ENCODE data around the gene TCF12. TPM values are rescaled to one million over a fixed set of nuclear protein-coding genes. Genes with fewer than 3 reads are reported as not detected.

Gene TCF12
- total RNA-seq, 4 donors from 2014 or later, result 108 to 177 (median 148) TPM

- Histone ChIP-seq H3K9me3 (no peaks in the 10 kb centered on the region), H3K4me3 (no peak overlapping the region), H3K4me1 (peaks cover 6 to 21% (median 16%) of the 10 kb centered on the region in 4 donors), H3K27ac (replicated peaks in 1 of 4) (no peak overlapping the region), H3K27me3 (no peaks in the 10 kb centered on the region), H3K36me3 (no peaks in the 10 kb centered on the region)
- DNase-seq (ENCODE audit: extremely low spot score), result no peak
- intact Hi-C loops (cut with DNase I), result loop anchor here (10.0 kb wide), 1 partner anchor 388 kb away; the partner anchor contains the start of gene TCF12
- 81% methylated on average over 9 of the region's 9 CpGs for WGBS
- no peak for TF ChIP-seq POLR2A (IDR thresholded peaks at IDR 0.05; ENCODE audit: low read depth)
- TF ChIP-seq POLR2AphosphoS5 (IDR thresholded peaks at IDR 0.05), result no peak
- no peak for TF ChIP-seq EP300 (IDR thresholded peaks at IDR 0.05)
- no peak for TF ChIP-seq CTCF (IDR thresholded peaks at IDR 0.05)
Observed at GRCh38 chr15:57302640-57303257, 384.3 kb downstream of the TCF12 start.

- WGBS, result 95% methylated on average over 4 of the region's 4 CpGs
- no peaks in the 10 kb centered on the region for H3K9me3 ChIP-seq
- H3K36me3 ChIP-seq, result no peaks in the 10 kb centered on the region
- no peak overlapping the region for H3K27ac ChIP-seq (replicated peaks in 1 of 4)
- H3K4me3 ChIP-seq, result no peak overlapping the region
- H3K27me3 ChIP-seq, result no peaks in the 10 kb centered on the region
- intact Hi-C loops (cut with DNase I), result loop anchor here (5.0 to 10.0 kb wide), 3 partner anchors 88 to 813 kb away; partner anchors contain the start of gene TCF12
- TF ChIP-seq POLR2A (IDR thresholded peaks at IDR 0.05; ENCODE audit: low read depth) (no peak), EP300 (IDR thresholded peaks at IDR 0.05) (no peak), POLR2AphosphoS5 (IDR thresholded peaks at IDR 0.05) (no peak), CTCF (IDR thresholded peaks at IDR 0.05) (no peak)
- no peak for DNase-seq (ENCODE audit: extremely low spot score)
- peaks cover 6 to 21% (median 16%) of the 10 kb centered on the region in 4 donors for H3K4me1 ChIP-seq
Observed at GRCh38 chr15:57305009-57305408, 386.6 kb downstream of the TCF12 start.

- intact Hi-C loops (cut with DNase I), result loop anchor here (2.0 to 10.0 kb wide), 4 partner anchors 89 to 814 kb away; partner anchors contain the start of gene TCF12
- Histone ChIP-seq H3K9me3 (no peaks in the 10 kb centered on the region), H3K4me1 (peaks cover 6 to 21% (median 16%) of the 10 kb centered on the region in 4 donors), H3K36me3 (no peaks in the 10 kb centered on the region), H3K27ac (replicated peaks in 1 of 4) (peak overlapping the region in 2 of 4 donors; percentile 2 to 43), H3K27me3 (no peaks in the 10 kb centered on the region), H3K4me3 (peak overlapping the region; percentile 52 to 69 (median 64))
- peak; percentile 76 to 90 (median 85) for TF ChIP-seq CTCF (IDR thresholded peaks at IDR 0.05)
- TF ChIP-seq EP300 (IDR thresholded peaks at IDR 0.05), result no peak
- no peak for TF ChIP-seq POLR2A (IDR thresholded peaks at IDR 0.05; ENCODE audit: low read depth)
- 7% methylated on average over 24 of the region's 45 CpGs for WGBS
- DNase-seq (ENCODE audit: extremely low spot score), result peak; percentile 97
Observed at GRCh38 chr15:57306161-57306943, 387.9 kb downstream of the TCF12 start.

GRCh38 chr15:57306944-57307411 is 388.5 kb downstream of the TCF12 start:
- 59% methylated on average over 24 of the region's 24 CpGs for WGBS
- peaks cover 6 to 21% (median 16%) of the 10 kb centered on the region in 4 donors for H3K4me1 ChIP-seq
- no peak for TF ChIP-seq CTCF (IDR thresholded peaks at IDR 0.05)
- TF ChIP-seq POLR2A (IDR thresholded peaks at IDR 0.05; ENCODE audit: low read depth), result no peak
- no peak for TF ChIP-seq EP300 (IDR thresholded peaks at IDR 0.05)
- no peak for TF ChIP-seq POLR2AphosphoS5 (IDR thresholded peaks at IDR 0.05)
- no peak for DNase-seq (ENCODE audit: extremely low spot score)
- H3K27me3 ChIP-seq, result no peaks in the 10 kb centered on the region
- H3K4me3 ChIP-seq, result peak overlapping the region; percentile 52 to 69 (median 64)
- intact Hi-C loops (cut with DNase I), result loop anchor here (2.0 to 10.0 kb wide), 4 partner anchors 90 to 815 kb away; partner anchors contain the start of gene TCF12
- peak overlapping the region in 1 of 4 donors; percentile 43 for H3K27ac ChIP-seq (replicated peaks in 1 of 4)
- H3K36me3 ChIP-seq, result no peaks in the 10 kb centered on the region
- H3K9me3 ChIP-seq, result no peaks in the 10 kb centered on the region

Data from esophagus muscularis mucosa (tissue), 4 donors.